B cell (primary cell): ENCODE results near the gene CFH. TPM values are rescaled to one million over a fixed set of nuclear protein-coding genes. Genes with fewer than 3 reads are reported as not detected.

Experiments used
- ATAC-seq: fragments of 200-7000 bp; cut with Tn5 transposase; one replicate; pipeline ENCODE4 v1.10.0; 2021; ENCODE audit warnings: low read depth, mild to moderate bottlenecking, moderate number of reproducible peaks, moderate library complexity
- CTCF ChIA-PET: fragments of 350-600 bp; sonication (Branson Sonifier 250); formaldehyde crosslinking; loops from one replicate; lab custom pipeline; 2021; ENCODE audit warnings: antibody characterized with exemption, inconsistent platforms; lab: Charles Lee
- POLR2A ChIA-PET: fragments of 350-600 bp; sonication (Branson Sonifier 250); formaldehyde crosslinking; loops from one replicate; lab custom pipeline; 2021; ENCODE audit warnings: antibody characterized with exemption; lab: Charles Lee
- DNase-seq: peaks from one replicate; pipeline ENCODE4 v3.0.0; 2013
- H2AFZ ChIP-seq: 2 replicates; pipeline ENCODE4 v1.6.1; 2012; ENCODE audit warnings: mild to moderate bottlenecking, low read depth, low read length; ENCODE audit not compliant: insufficient read depth, poor library complexity, severe bottlenecking
- H3K27ac ChIP-seq, 2 donors: 1 replicate in 1 of 2; 2 replicates in 1 of 2; pipeline ENCODE4 v1.5.1; 2012 to 2013; ENCODE audit warnings: low read length in 2 of 2, mild to moderate bottlenecking in 2 of 2, moderate library complexity in 1 of 2
- H3K27me3 ChIP-seq, 4 experiments: fragments of 200-600 bp in 1 of 4; sonication (generic) in 1 of 4; replicated peaks in 1 of 4; 1 replicate in 2 of 4; 2 replicates in 2 of 4; pipeline versions ENCODE4 v1.6.1 to v1.7.0; 2013 to 2016; ENCODE audit warnings: low read length in 3 of 4, mild to moderate bottlenecking in 2 of 4, mixed read lengths in 1 of 4, moderate library complexity in 1 of 4; ENCODE audit not compliant: insufficient read depth in 4 of 4, control insufficient read depth in 3 of 4; ENCODE audit errors: control extremely low read depth in 1 of 4
- H3K36me3 ChIP-seq, 2 experiments: replicated peaks in 1 of 2; 1 replicate in 1 of 2; 2 replicates in 1 of 2; pipeline versions ENCODE4 v1.6.1 to v1.7.1; 2013; ENCODE audit warnings: low read length in 1 of 2; ENCODE audit not compliant: insufficient read depth in 2 of 2, control insufficient read depth in 1 of 2; ENCODE audit errors: control extremely low read depth in 1 of 2, extremely low read depth in 1 of 2
- H3K4me1 ChIP-seq, 2 donors: fragments of 200-600 bp in 1 of 2; sonication (generic) in 1 of 2; 1 replicate in 1 of 2; 2 replicates in 1 of 2; pipeline versions ENCODE4 v1.5.1 to v1.6.1; 2013 to 2017; ENCODE audit warnings: low read length in 2 of 2; ENCODE audit not compliant: control insufficient read depth in 2 of 2, insufficient read depth in 2 of 2
- H3K4me2 ChIP-seq: replicated peaks from 2 replicates; pipeline ENCODE3; 2012; ENCODE audit warnings: mild to moderate bottlenecking, low read depth, low read length; ENCODE audit not compliant: poor library complexity, severe bottlenecking
- H3K4me3 ChIP-seq, 5 experiments: fragments of 200-600 bp in 1 of 5; sonication (generic) in 1 of 5; 1 replicate in 3 of 5; 2 replicates in 2 of 5; pipeline versions ENCODE4 v1.5.1 to v1.7.0; 2011 to 2016; ENCODE audit warnings: low read length in 4 of 5, mild to moderate bottlenecking in 4 of 5, low read depth in 2 of 5, control low read depth in 1 of 5, moderate library complexity in 1 of 5; ENCODE audit not compliant: insufficient read depth in 1 of 5; ENCODE audit errors: control extremely low read depth in 1 of 5, extremely low read depth in 1 of 5
- H3K79me2 ChIP-seq: fragments of 200-600 bp; sonication (generic); one replicate; pipeline ENCODE4 v1.6.0; 2016; ENCODE audit warnings: low read length; ENCODE audit not compliant: control insufficient read depth, insufficient read depth
- H3K9ac ChIP-seq: fragments of 200-600 bp; sonication (generic); 2 replicates; pipeline ENCODE4 v1.6.1; 2017; ENCODE audit warnings: mild to moderate bottlenecking, low read length, moderate library complexity
- H3K9me3 ChIP-seq, 3 donors: one replicate each; pipeline versions ENCODE4 v1.6.1 to v1.7.1; 2013; ENCODE audit warnings: low read length in 2 of 3; ENCODE audit not compliant: control insufficient read depth in 2 of 3, insufficient read depth in 1 of 3; ENCODE audit errors: control extremely low read depth in 1 of 3
- H4K20me1 ChIP-seq: 2 replicates; pipeline ENCODE4 v1.6.0; 2012; ENCODE audit warnings: mild to moderate bottlenecking, low read length; ENCODE audit not compliant: insufficient read depth, control insufficient read depth, poor library complexity, severe bottlenecking
- H3K27ac Mint-ChIP-seq: one replicate; pipeline ENCODE4 v1.8.0; 2021; ENCODE audit warnings: mixed read lengths
- H3K27me3 Mint-ChIP-seq: one replicate; pipeline ENCODE4 v1.8.0; 2021; ENCODE audit warnings: mixed read lengths
- H3K4me1 Mint-ChIP-seq: one replicate; pipeline ENCODE4 v1.8.0; 2021; ENCODE audit warnings: mixed read lengths
- H3K4me3 Mint-ChIP-seq: one replicate; pipeline ENCODE4 v1.8.0; 2021; ENCODE audit warnings: mixed read lengths
- H3K9me3 Mint-ChIP-seq: one replicate; pipeline ENCODE4 v1.8.0; 2022; ENCODE audit warnings: mixed read lengths; ENCODE audit not compliant: insufficient read depth
- EZH2 ChIP-seq: IDR thresholded peaks from 2 replicates; pipeline ENCODE4 v1.6.1; 2012; ENCODE audit warnings: borderline replicate concordance, low read depth, mild to moderate bottlenecking, moderate library complexity, low read length; ENCODE audit not compliant: insufficient read depth, poor library complexity, severe bottlenecking
- WGBS: methylation state at CpG from one replicate; pipeline ENCODE4 v1.1.5; 2013; ENCODE audit warnings: missing lambda C conversion rate; ENCODE audit not compliant: insufficient coverage; 5-methylcytosine and 5-hydroxymethylcytosine counted together
- intact Hi-C: fragments of 100-400 bp; cut with micrococcal nuclease; formaldehyde crosslinking; loops from one replicate; pipeline ENCODE4 v1.10.0; 2022
- polyA plus RNA-seq: library from polyadenylated mRNA; depleted of rRNA; stranded (reverse); fragments of >200 nt; gene quantifications from 2 replicates; pipeline ENCODE4 v1.2.3, GENCODE V29; 2012
- total RNA-seq, 2 donors: library from RNA; stranded (reverse); fragments of 120-200 nt in 1 of 2; gene quantifications; 1 replicate in 1 of 2; 2 replicates in 1 of 2; pipeline versions ENCODE4 v1.2.3 to v1.2.4, GENCODE V29; 2013 to 2022
- TF ChIP-seq, protein P1 (sequence below): fragments of 200-600 bp; IDR thresholded peaks from one replicate; pipeline ENCODE4 v1.8.0; 2022; ENCODE audit warnings: antibody characterized with exemption, mild to moderate bottlenecking

CFH gene
- total and polyA plus RNA-seq, 2 donors (not counting 1 experiment from before 2014, with no cell fraction given), result not detected

DNA sequence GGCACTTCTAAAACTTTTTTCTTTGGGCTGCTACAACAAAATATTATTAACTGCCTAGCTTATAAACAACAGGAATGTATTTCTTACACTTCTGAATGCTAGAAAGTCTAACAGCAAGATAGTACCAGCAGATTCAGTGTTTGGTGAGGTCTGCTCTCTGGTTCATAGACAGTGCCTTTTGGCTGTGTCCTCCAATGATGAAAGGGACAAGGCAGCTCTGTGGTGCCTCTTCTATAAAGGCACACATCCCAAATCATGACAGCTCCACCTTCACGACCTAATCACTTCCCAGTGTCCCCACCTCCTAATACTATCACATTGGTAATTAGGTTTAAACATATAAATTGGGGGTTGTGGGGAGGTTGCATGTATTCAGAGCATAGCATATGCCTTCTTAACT lies 9.5 kb downstream of the CFH start:
- H3K27ac Mint-ChIP-seq, result no peak overlapping the region
- no peaks in the 10 kb centered on the region for H3K36me3 ChIP-seq
- H3K27me3 Mint-ChIP-seq, result no peaks in the 10 kb centered on the region
- DNase-seq, result no peak
- intact Hi-C loops, result no loop called here
- peaks cover 2% of the 10 kb centered on the region for H3K4me1 Mint-ChIP-seq
- no peaks in the 10 kb centered on the region for H3K9me3 ChIP-seq
- H3K27ac ChIP-seq, result no peak overlapping the region
- POLR2A ChIA-PET, result no interaction called here
- TF ChIP-seq, protein P1, sequence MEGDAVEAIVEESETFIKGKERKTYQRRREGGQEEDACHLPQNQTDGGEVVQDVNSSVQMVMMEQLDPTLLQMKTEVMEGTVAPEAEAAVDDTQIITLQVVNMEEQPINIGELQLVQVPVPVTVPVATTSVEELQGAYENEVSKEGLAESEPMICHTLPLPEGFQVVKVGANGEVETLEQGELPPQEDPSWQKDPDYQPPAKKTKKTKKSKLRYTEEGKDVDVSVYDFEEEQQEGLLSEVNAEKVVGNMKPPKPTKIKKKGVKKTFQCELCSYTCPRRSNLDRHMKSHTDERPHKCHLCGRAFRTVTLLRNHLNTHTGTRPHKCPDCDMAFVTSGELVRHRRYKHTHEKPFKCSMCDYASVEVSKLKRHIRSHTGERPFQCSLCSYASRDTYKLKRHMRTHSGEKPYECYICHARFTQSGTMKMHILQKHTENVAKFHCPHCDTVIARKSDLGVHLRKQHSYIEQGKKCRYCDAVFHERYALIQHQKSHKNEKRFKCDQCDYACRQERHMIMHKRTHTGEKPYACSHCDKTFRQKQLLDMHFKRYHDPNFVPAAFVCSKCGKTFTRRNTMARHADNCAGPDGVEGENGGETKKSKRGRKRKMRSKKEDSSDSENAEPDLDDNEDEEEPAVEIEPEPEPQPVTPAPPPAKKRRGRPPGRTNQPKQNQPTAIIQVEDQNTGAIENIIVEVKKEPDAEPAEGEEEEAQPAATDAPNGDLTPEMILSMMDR, result no peak
- TF ChIP-seq EZH2, result no peak
- no peak overlapping the region for H3K4me2 ChIP-seq
- CTCF ChIA-PET, result interaction anchor here (1.0 to 1.7 kb wide), 2 partner anchors 15 to 512 kb away, joined by 3 to 12 read pairs; no protein-coding TSS in a partner anchor
- no peak overlapping the region for H2AFZ ChIP-seq
- no peaks in the 10 kb centered on the region for H3K9me3 Mint-ChIP-seq
- H3K4me1 ChIP-seq, result no peaks in the 10 kb centered on the region
- no CpG with 5 or more reads among the region's 1 CpG for WGBS
- no peak overlapping the region for H3K4me3 Mint-ChIP-seq
- no peaks in the 10 kb centered on the region for H3K27me3 ChIP-seq
- H3K79me2 ChIP-seq, result no peaks in the 10 kb centered on the region
- H4K20me1 ChIP-seq, result no peaks in the 10 kb centered on the region
- no peak for ATAC-seq
- H3K4me3 ChIP-seq, result no peak overlapping the region
- no peak overlapping the region for H3K9ac ChIP-seq

DNA sequence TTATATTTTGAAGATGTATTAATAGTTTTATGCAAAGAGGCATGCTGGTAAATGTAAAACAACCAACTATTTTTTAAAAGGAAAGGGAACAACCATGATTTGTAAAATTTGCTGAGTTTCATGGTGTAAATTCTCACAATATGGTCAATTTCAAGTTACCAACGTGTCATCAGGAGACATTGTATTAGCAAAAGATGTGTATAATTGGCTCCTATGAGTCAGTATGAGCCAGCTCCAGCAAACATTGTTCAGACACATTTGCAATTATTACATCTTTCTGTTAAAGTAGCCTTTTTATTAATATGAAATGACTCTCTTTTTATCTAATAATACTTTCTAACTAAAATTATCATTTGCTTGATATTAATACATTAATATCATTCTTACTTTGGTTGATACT lies 15.3 kb downstream of the CFH start:
- no peaks in the 10 kb centered on the region for H3K27me3 Mint-ChIP-seq
- ChIA-PET CTCF (no interaction called here), POLR2A (no interaction called here)
- Histone ChIP-seq H3K36me3 (no peaks in the 10 kb centered on the region), H3K27ac (no peak overlapping the region), H4K20me1 (no peaks in the 10 kb centered on the region), H3K9ac (no peak overlapping the region), H3K79me2 (no peaks in the 10 kb centered on the region), H3K27me3 (no peaks in the 10 kb centered on the region), H3K9me3 (no peaks in the 10 kb centered on the region), H3K4me1 (no peaks in the 10 kb centered on the region), H3K4me3 (no peak overlapping the region), H2AFZ (no peak overlapping the region), H3K4me2 (no peak overlapping the region)
- no peak overlapping the region for H3K4me3 Mint-ChIP-seq
- no peaks in the 10 kb centered on the region for H3K9me3 Mint-ChIP-seq
- H3K27ac Mint-ChIP-seq, result no peak overlapping the region
- DNase-seq (no peak), ATAC-seq (no peak)
- no peak for TF ChIP-seq EZH2
- TF ChIP-seq, protein P1, result no peak
- H3K4me1 Mint-ChIP-seq, result no peaks in the 10 kb centered on the region
- intact Hi-C loops, result no loop called here
- WGBS, result no CpG with 5 or more reads among the region's 1 CpG
